SK-N-SH (cell line): ENCODE data around the gene PKNOX1.

Experiments
- EP300 ChIP-seq, 2 experiments: IDR thresholded peaks; 2 replicates each; pipeline versions ENCODE4 v1.4.0 to v1.6.1; 2012; ENCODE audit warnings: borderline replicate concordance in 1 of 2, low read depth in 1 of 2, low read length in 1 of 2
- JUND ChIP-seq: IDR thresholded peaks from 2 replicates; pipeline ENCODE4 v1.4.0; 2012
- NFIC ChIP-seq: IDR thresholded peaks from 2 replicates; pipeline ENCODE4 v1.4.0; 2012; ENCODE audit warnings: borderline replicate concordance
- RXRA ChIP-seq: IDR thresholded peaks from 2 replicates; pipeline ENCODE4 v1.4.0; 2012; ENCODE audit warnings: low read depth, mild to moderate bottlenecking, borderline replicate concordance
- YY1 ChIP-seq: IDR thresholded peaks from 2 replicates; pipeline ENCODE4 v1.4.0; 2012; ENCODE audit warnings: low read depth, mild to moderate bottlenecking

- TF ChIP-seq NFIC (no peak), YY1 (no peak), RXRA (no peak), JUND (no peak), EP300 (IDR thresholded peaks at IDR 0.05; ENCODE audit: borderline replicate concordance in 1 of 2, low read depth in 1 of 2, low read length in 1 of 2) (no peak)
Observed at GRCh38 chr21:43012596-43012995, 38.2 kb downstream of the PKNOX1 start.
